B cell (primary cell): ENCODE data around the gene MINDY4B. TPM values are rescaled to one million over a fixed set of nuclear protein-coding genes. Genes with fewer than 3 reads are reported as not detected.

Source experiments
- ATAC-seq: fragments of 200-7000 bp; cut with Tn5 transposase; one replicate; pipeline ENCODE4 v1.10.0; 2021; ENCODE audit warnings: low read depth, mild to moderate bottlenecking, moderate number of reproducible peaks, moderate library complexity
- CTCF ChIA-PET: fragments of 350-600 bp; sonication (Branson Sonifier 250); formaldehyde crosslinking; loops from one replicate; lab custom pipeline; 2021; ENCODE audit warnings: antibody characterized with exemption, inconsistent platforms; lab: Charles Lee
- POLR2A ChIA-PET: fragments of 350-600 bp; sonication (Branson Sonifier 250); formaldehyde crosslinking; loops from one replicate; lab custom pipeline; 2021; ENCODE audit warnings: antibody characterized with exemption; lab: Charles Lee
- DNase-seq: peaks from one replicate; pipeline ENCODE4 v3.0.0; 2013
- H2AFZ ChIP-seq: 2 replicates; pipeline ENCODE4 v1.6.1; 2012; ENCODE audit warnings: mild to moderate bottlenecking, low read depth, low read length; ENCODE audit not compliant: insufficient read depth, poor library complexity, severe bottlenecking
- H3K27ac ChIP-seq, 2 donors: 1 replicate in 1 of 2; 2 replicates in 1 of 2; pipeline ENCODE4 v1.5.1; 2012 to 2013; ENCODE audit warnings: low read length in 2 of 2, mild to moderate bottlenecking in 2 of 2, moderate library complexity in 1 of 2
- H3K27me3 ChIP-seq, 4 experiments: fragments of 200-600 bp in 1 of 4; sonication (generic) in 1 of 4; replicated peaks in 1 of 4; 1 replicate in 2 of 4; 2 replicates in 2 of 4; pipeline versions ENCODE4 v1.6.1 to v1.7.0; 2013 to 2016; ENCODE audit warnings: low read length in 3 of 4, mild to moderate bottlenecking in 2 of 4, mixed read lengths in 1 of 4, moderate library complexity in 1 of 4; ENCODE audit not compliant: insufficient read depth in 4 of 4, control insufficient read depth in 3 of 4; ENCODE audit errors: control extremely low read depth in 1 of 4
- H3K36me3 ChIP-seq, 2 experiments: replicated peaks in 1 of 2; 1 replicate in 1 of 2; 2 replicates in 1 of 2; pipeline versions ENCODE4 v1.6.1 to v1.7.1; 2013; ENCODE audit warnings: low read length in 1 of 2; ENCODE audit not compliant: insufficient read depth in 2 of 2, control insufficient read depth in 1 of 2; ENCODE audit errors: control extremely low read depth in 1 of 2, extremely low read depth in 1 of 2
- H3K4me1 ChIP-seq, 2 donors: fragments of 200-600 bp in 1 of 2; sonication (generic) in 1 of 2; 1 replicate in 1 of 2; 2 replicates in 1 of 2; pipeline versions ENCODE4 v1.5.1 to v1.6.1; 2013 to 2017; ENCODE audit warnings: low read length in 2 of 2; ENCODE audit not compliant: control insufficient read depth in 2 of 2, insufficient read depth in 2 of 2
- H3K4me2 ChIP-seq: replicated peaks from 2 replicates; pipeline ENCODE3; 2012; ENCODE audit warnings: mild to moderate bottlenecking, low read depth, low read length; ENCODE audit not compliant: poor library complexity, severe bottlenecking
- H3K4me3 ChIP-seq, 5 experiments: fragments of 200-600 bp in 1 of 5; sonication (generic) in 1 of 5; 1 replicate in 3 of 5; 2 replicates in 2 of 5; pipeline versions ENCODE4 v1.5.1 to v1.7.0; 2011 to 2016; ENCODE audit warnings: low read length in 4 of 5, mild to moderate bottlenecking in 4 of 5, low read depth in 2 of 5, control low read depth in 1 of 5, moderate library complexity in 1 of 5; ENCODE audit not compliant: insufficient read depth in 1 of 5; ENCODE audit errors: control extremely low read depth in 1 of 5, extremely low read depth in 1 of 5
- H3K79me2 ChIP-seq: fragments of 200-600 bp; sonication (generic); one replicate; pipeline ENCODE4 v1.6.0; 2016; ENCODE audit warnings: low read length; ENCODE audit not compliant: control insufficient read depth, insufficient read depth
- H3K9ac ChIP-seq: fragments of 200-600 bp; sonication (generic); 2 replicates; pipeline ENCODE4 v1.6.1; 2017; ENCODE audit warnings: mild to moderate bottlenecking, low read length, moderate library complexity
- H3K9me3 ChIP-seq, 3 donors: one replicate each; pipeline versions ENCODE4 v1.6.1 to v1.7.1; 2013; ENCODE audit warnings: low read length in 2 of 3; ENCODE audit not compliant: control insufficient read depth in 2 of 3, insufficient read depth in 1 of 3; ENCODE audit errors: control extremely low read depth in 1 of 3
- H4K20me1 ChIP-seq: 2 replicates; pipeline ENCODE4 v1.6.0; 2012; ENCODE audit warnings: mild to moderate bottlenecking, low read length; ENCODE audit not compliant: insufficient read depth, control insufficient read depth, poor library complexity, severe bottlenecking
- H3K27ac Mint-ChIP-seq: one replicate; pipeline ENCODE4 v1.8.0; 2021; ENCODE audit warnings: mixed read lengths
- H3K27me3 Mint-ChIP-seq: one replicate; pipeline ENCODE4 v1.8.0; 2021; ENCODE audit warnings: mixed read lengths
- H3K4me1 Mint-ChIP-seq: one replicate; pipeline ENCODE4 v1.8.0; 2021; ENCODE audit warnings: mixed read lengths
- H3K4me3 Mint-ChIP-seq: one replicate; pipeline ENCODE4 v1.8.0; 2021; ENCODE audit warnings: mixed read lengths
- H3K9me3 Mint-ChIP-seq: one replicate; pipeline ENCODE4 v1.8.0; 2022; ENCODE audit warnings: mixed read lengths; ENCODE audit not compliant: insufficient read depth
- EZH2 ChIP-seq: IDR thresholded peaks from 2 replicates; pipeline ENCODE4 v1.6.1; 2012; ENCODE audit warnings: borderline replicate concordance, low read depth, mild to moderate bottlenecking, moderate library complexity, low read length; ENCODE audit not compliant: insufficient read depth, poor library complexity, severe bottlenecking
- WGBS: methylation state at CpG from one replicate; pipeline ENCODE4 v1.1.5; 2013; ENCODE audit warnings: missing lambda C conversion rate; ENCODE audit not compliant: insufficient coverage; 5-methylcytosine and 5-hydroxymethylcytosine counted together
- intact Hi-C: fragments of 100-400 bp; cut with micrococcal nuclease; formaldehyde crosslinking; loops from one replicate; pipeline ENCODE4 v1.10.0; 2022
- polyA plus RNA-seq: library from polyadenylated mRNA; depleted of rRNA; stranded (reverse); fragments of >200 nt; gene quantifications from 2 replicates; pipeline ENCODE4 v1.2.3, GENCODE V29; 2012
- total RNA-seq, 2 donors: library from RNA; stranded (reverse); fragments of 120-200 nt in 1 of 2; gene quantifications; 1 replicate in 1 of 2; 2 replicates in 1 of 2; pipeline versions ENCODE4 v1.2.3 to v1.2.4, GENCODE V29; 2013 to 2022
- TF ChIP-seq, protein P1 (sequence below): fragments of 200-600 bp; IDR thresholded peaks from one replicate; pipeline ENCODE4 v1.8.0; 2022; ENCODE audit warnings: antibody characterized with exemption, mild to moderate bottlenecking

The MINDY4B gene
- total and polyA plus RNA-seq, 2 donors (not counting 1 experiment from before 2014, with no cell fraction given) = not detected

DNA sequence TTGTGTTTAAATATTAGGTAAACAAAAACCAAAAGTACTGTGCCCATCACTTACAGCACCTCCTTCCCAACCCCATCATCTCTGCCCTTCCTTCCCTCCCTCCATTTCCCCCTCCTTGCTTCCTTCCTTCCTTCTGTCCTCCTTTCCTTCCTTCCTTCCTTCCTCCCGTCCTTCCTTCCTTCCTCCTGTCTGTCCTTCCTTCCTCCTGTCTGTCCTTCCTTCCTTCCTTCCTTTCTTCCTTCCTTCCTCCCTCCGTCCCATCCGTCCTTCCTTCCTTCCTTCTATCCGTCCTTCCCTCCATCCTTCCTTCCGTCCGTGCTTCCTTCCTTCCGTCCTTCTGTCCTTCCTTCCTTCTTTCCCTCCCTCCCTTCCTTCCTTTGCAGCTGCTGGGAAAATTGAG is 74.5 kb downstream of the MINDY4B start:
- H3K4me3 Mint-ChIP-seq = no peak overlapping the region
- 85% methylated on average over 6 of the region's 7 CpGs for WGBS
- H3K27ac ChIP-seq = no peak overlapping the region
- H3K9me3 ChIP-seq = no peaks in the 10 kb centered on the region
- H2AFZ ChIP-seq = no peak overlapping the region
- H3K36me3 ChIP-seq = no peaks in the 10 kb centered on the region
- H3K4me3 ChIP-seq = no peak overlapping the region
- H3K4me1 ChIP-seq = no peaks in the 10 kb centered on the region
- no peak for TF ChIP-seq EZH2
- TF ChIP-seq, protein P1, sequence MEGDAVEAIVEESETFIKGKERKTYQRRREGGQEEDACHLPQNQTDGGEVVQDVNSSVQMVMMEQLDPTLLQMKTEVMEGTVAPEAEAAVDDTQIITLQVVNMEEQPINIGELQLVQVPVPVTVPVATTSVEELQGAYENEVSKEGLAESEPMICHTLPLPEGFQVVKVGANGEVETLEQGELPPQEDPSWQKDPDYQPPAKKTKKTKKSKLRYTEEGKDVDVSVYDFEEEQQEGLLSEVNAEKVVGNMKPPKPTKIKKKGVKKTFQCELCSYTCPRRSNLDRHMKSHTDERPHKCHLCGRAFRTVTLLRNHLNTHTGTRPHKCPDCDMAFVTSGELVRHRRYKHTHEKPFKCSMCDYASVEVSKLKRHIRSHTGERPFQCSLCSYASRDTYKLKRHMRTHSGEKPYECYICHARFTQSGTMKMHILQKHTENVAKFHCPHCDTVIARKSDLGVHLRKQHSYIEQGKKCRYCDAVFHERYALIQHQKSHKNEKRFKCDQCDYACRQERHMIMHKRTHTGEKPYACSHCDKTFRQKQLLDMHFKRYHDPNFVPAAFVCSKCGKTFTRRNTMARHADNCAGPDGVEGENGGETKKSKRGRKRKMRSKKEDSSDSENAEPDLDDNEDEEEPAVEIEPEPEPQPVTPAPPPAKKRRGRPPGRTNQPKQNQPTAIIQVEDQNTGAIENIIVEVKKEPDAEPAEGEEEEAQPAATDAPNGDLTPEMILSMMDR = no peak
- no peak overlapping the region for H3K4me2 ChIP-seq
- H3K27ac Mint-ChIP-seq = no peak overlapping the region
- H3K27me3 Mint-ChIP-seq = peaks cover 7% of the 10 kb centered on the region
- no peak overlapping the region for H3K9ac ChIP-seq
- POLR2A ChIA-PET = no interaction called here
- CTCF ChIA-PET = interaction anchor here (1.2 to 1.3 kb wide), 2 partner anchors 9 to 109 kb away, joined by 3 to 7 read pairs; no protein-coding TSS in a partner anchor
- H3K79me2 ChIP-seq = no peaks in the 10 kb centered on the region
- H3K9me3 Mint-ChIP-seq = no peaks in the 10 kb centered on the region
- H3K4me1 Mint-ChIP-seq = peaks cover 8% of the 10 kb centered on the region
- intact Hi-C loops = no loop called here
- H4K20me1 ChIP-seq = no peaks in the 10 kb centered on the region
- DNase-seq (no peak), ATAC-seq (no peak)
- H3K27me3 ChIP-seq = no peaks in the 10 kb centered on the region

DNA sequence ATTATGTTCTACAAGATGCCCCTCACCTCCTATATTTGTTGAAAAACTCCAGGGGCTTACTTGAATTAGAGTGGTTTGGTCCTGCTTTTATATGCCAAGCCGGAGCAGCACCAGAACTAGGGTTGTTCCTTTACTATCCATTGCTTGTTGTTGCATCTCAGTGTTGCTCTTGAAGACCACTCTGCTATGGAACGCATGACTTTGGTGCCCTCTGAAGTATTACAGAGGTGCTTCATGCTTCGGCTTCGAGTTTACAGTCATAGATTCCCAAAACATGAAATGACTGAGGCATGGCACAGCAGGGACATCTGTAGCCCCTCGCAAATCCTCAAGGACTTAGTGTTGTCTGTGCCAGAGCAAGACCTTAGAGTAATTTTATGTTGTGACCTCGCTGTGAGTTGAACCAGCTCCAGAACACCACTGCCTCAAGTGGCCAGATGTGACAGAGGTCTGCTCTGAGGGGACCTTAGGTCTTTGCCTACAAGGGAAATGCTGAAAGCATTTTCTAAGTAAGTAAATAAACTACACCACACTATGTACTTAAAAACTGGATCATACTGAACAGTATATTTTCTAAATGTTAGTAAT is 75.1 kb downstream of the MINDY4B start:
- no peak overlapping the region for H2AFZ ChIP-seq
- peak; percentile 15 for DNase-seq
- no peak overlapping the region for H3K4me3 ChIP-seq
- no peak for ATAC-seq
- ChIA-PET CTCF (interaction anchor here (1.2 to 1.3 kb wide), 2 partner anchors 9 to 108 kb away, joined by 3 to 7 read pairs; no protein-coding TSS in a partner anchor), POLR2A (no interaction called here)
- no peaks in the 10 kb centered on the region for H3K36me3 ChIP-seq
- H3K9me3 Mint-ChIP-seq = no peaks in the 10 kb centered on the region
- H3K27me3 ChIP-seq = no peaks in the 10 kb centered on the region
- no peaks in the 10 kb centered on the region for H3K79me2 ChIP-seq
- H4K20me1 ChIP-seq = no peaks in the 10 kb centered on the region
- H3K9ac ChIP-seq = no peak overlapping the region
- TF ChIP-seq, protein P1 = peak; percentile 31
- no peak for TF ChIP-seq EZH2
- H3K4me2 ChIP-seq = no peak overlapping the region
- intact Hi-C loops = no loop called here
- no peak overlapping the region for H3K27ac ChIP-seq
- no peak overlapping the region for H3K4me3 Mint-ChIP-seq
- peaks cover 7% of the 10 kb centered on the region for H3K27me3 Mint-ChIP-seq
- peaks cover 7% of the 10 kb centered on the region for H3K4me1 Mint-ChIP-seq
- H3K9me3 ChIP-seq = no peaks in the 10 kb centered on the region
- WGBS = 85% methylated on average over 5 of the region's 6 CpGs
- H3K4me1 ChIP-seq = no peaks in the 10 kb centered on the region
- H3K27ac Mint-ChIP-seq = no peak overlapping the region
